GM12878 (cell line): Measurements from ENCODE around the gene GPR108. TPM values are rescaled to one million over a fixed set of nuclear protein-coding genes. Genes with fewer than 3 reads are reported as not detected.

Source experiments
- ATAC-seq: fragments of 200-7000 bp; cut with Tn5 transposase; 3 replicates; pipeline ENCODE4 v1.9.1; 2020; ENCODE audit warnings: mild to moderate bottlenecking, moderate library complexity
- BruUV-seq: library from RNA; stranded (reverse); fragments of 400-500 nt; replicated peaks from 2 replicates; lab custom pipeline; 2021; lab: Mats Ljungman, UMichigan
- CTCF ChIA-PET: fragments of 300-600 bp; sonication (Branson Sonifier 250); formaldehyde crosslinking; extraction: SDS; loops from one replicate; lab custom pipeline; 2021; ENCODE audit warnings: inconsistent platforms; lab: Yijun Ruan, JAX
- POLR2A ChIA-PET: fragments of 350-600 bp; formaldehyde crosslinking; extraction: SDS; loops from one replicate; lab custom pipeline; 2021; ENCODE audit warnings: inconsistent platforms; lab: Charles Lee
- RAD21 ChIA-PET: fragments of 300-600 bp; sonication (Branson Sonifier 250); formaldehyde crosslinking; loops from one replicate; lab custom pipeline; 2023; ENCODE audit warnings: antibody characterized with exemption; ENCODE audit not compliant: unreplicated experiment; lab: Charles Lee
- SMC1A ChIA-PET: fragments of 300-600 bp; sonication (Branson Sonifier 250); formaldehyde crosslinking; loops from one replicate; lab custom pipeline; 2023; ENCODE audit not compliant: unreplicated experiment, uncharacterized antibody; lab: Charles Lee
- DNase-seq: peaks from one replicate; pipeline ENCODE4 v3.0.0-alpha.2; 2011; ENCODE audit warnings: low read depth, low spot score
- FAIRE-seq: peaks from 3 replicates; lab custom pipeline; 2011; peaks lifted over from hg19 to GRCh38; lab: Jason Lieb, UNC
- H2AFZ ChIP-seq: 2 replicates; pipeline ENCODE4 v1.6.0; 2011; ENCODE audit warnings: low read depth, low read length, control low read depth; ENCODE audit not compliant: control insufficient read depth
- H3K27ac ChIP-seq: 2 replicates; pipeline ENCODE4 v1.5.1; 2011; ENCODE audit warnings: control low read depth; ENCODE audit not compliant: control insufficient read depth, insufficient read depth
- H3K27me3 ChIP-seq, 2 experiments: replicated peaks in 1 of 2; 2 replicates each; pipeline versions ENCODE4 v1.6.0 to v1.6.1; 2011; ENCODE audit warnings: low read length in 1 of 2; ENCODE audit not compliant: control insufficient read depth in 2 of 2, insufficient read depth in 2 of 2
- H3K36me3 ChIP-seq, 2 experiments: 2 replicates each; pipeline ENCODE4 v1.5.1; 2011; ENCODE audit warnings: low read length in 1 of 2; ENCODE audit not compliant: control insufficient read depth in 2 of 2, insufficient read depth in 2 of 2
- H3K4me1 ChIP-seq: 2 replicates; pipeline ENCODE4 v1.6.1; 2011; ENCODE audit warnings: mild to moderate bottlenecking, low read length, moderate library complexity, mixed read lengths; ENCODE audit not compliant: control insufficient read depth, insufficient read depth
- H3K4me2 ChIP-seq: 2 replicates; pipeline ENCODE4 v1.6.0; 2011; ENCODE audit warnings: control low read depth; ENCODE audit not compliant: control insufficient read depth, insufficient read depth
- H3K4me3 ChIP-seq: fragments of 200-600 bp; sonication (generic); 2 replicates; pipeline ENCODE4 v1.5.1; 2016
- H3K79me2 ChIP-seq: 2 replicates; pipeline ENCODE4 v1.6.0; 2011; ENCODE audit warnings: low read length; ENCODE audit not compliant: control insufficient read depth, insufficient read depth
- H3K9ac ChIP-seq: 2 replicates; pipeline ENCODE4 v1.8.0; 2011; ENCODE audit warnings: low read length, control low read depth, mixed read lengths; ENCODE audit not compliant: control insufficient read depth, insufficient read depth
- H3K9me3 ChIP-seq: replicated peaks from 3 replicates; pipeline ENCODE4 v1.5.1; 2011; ENCODE audit warnings: mild to moderate bottlenecking, low read length; ENCODE audit not compliant: control insufficient read depth, insufficient read depth
- H4K20me1 ChIP-seq: 2 replicates; pipeline ENCODE4 v1.6.0; 2011; ENCODE audit not compliant: control insufficient read depth, insufficient read depth
- BACH1 ChIP-seq: fragments of 450-650 bp; IDR thresholded peaks from 2 replicates; pipeline ENCODE4 v1.6.1; 2017; ENCODE audit warnings: mild to moderate bottlenecking, borderline replicate concordance
- CTCF ChIP-seq, 3 experiments: IDR thresholded peaks in 2 of 3; conservative IDR thresholded peaks in 1 of 3; 2 replicates each; pipeline ENCODE4 v1.5.1; 2011; ENCODE audit warnings: low read depth in 3 of 3, low read length in 3 of 3, mild to moderate bottlenecking in 3 of 3, control low read depth in 2 of 3, moderate library complexity in 2 of 3, inconsistent platforms in 1 of 3, mixed read lengths in 1 of 3; ENCODE audit not compliant: control insufficient read depth in 2 of 3, insufficient read depth in 1 of 3; ENCODE audit errors: extremely low read depth in 1 of 3
- HCFC1 ChIP-seq: fragments of 150-350 bp; IDR thresholded peaks from 2 replicates; pipeline ENCODE4 v1.6.1; 2014; ENCODE audit warnings: low read length
- LARP7 ChIP-seq: fragments of 450-650 bp; IDR thresholded peaks from 2 replicates; pipeline ENCODE4 v1.6.1; 2017; ENCODE audit warnings: mild to moderate bottlenecking
- MYB ChIP-seq: fragments of 150-350 bp; IDR thresholded peaks from 2 replicates; pipeline ENCODE4 v1.6.1; 2014; ENCODE audit warnings: mild to moderate bottlenecking, low read depth, low read length, borderline replicate concordance
- POLR2AphosphoS5 ChIP-seq: IDR thresholded peaks from 2 replicates; pipeline ENCODE4 v1.6.1; 2011; ENCODE audit warnings: mild to moderate bottlenecking, low read length, inconsistent platforms
- POU2F2 ChIP-seq: IDR thresholded peaks from 3 replicates; pipeline ENCODE4 v1.6.1; 2011; ENCODE audit warnings: low read depth, mild to moderate bottlenecking, low read length, borderline replicate concordance
- TCF12 ChIP-seq: IDR thresholded peaks from 2 replicates; pipeline ENCODE4 v1.6.1; 2011; ENCODE audit warnings: low read depth, mild to moderate bottlenecking, low read length
- YBX1 ChIP-seq: fragments of 450-650 bp; IDR thresholded peaks from 2 replicates; pipeline ENCODE4 v1.6.1; 2016; ENCODE audit warnings: antibody characterized with exemption
- ZBTB11 ChIP-seq: fragments of 450-650 bp; formaldehyde crosslinking; IDR thresholded peaks from 2 replicates; pipeline ENCODE4 v1.5.0; 2022; ENCODE audit warnings: mild to moderate bottlenecking, missing genetic modification characterization
- WGBS: methylation state at CpG from one replicate; pipeline ENCODE4 v1.1.6; 2016; ENCODE audit warnings: low lambda C conversion rate; ENCODE audit not compliant: insufficient replicate concordance, insufficient coverage; ENCODE audit errors: missing lambda C conversion rate; 5-methylcytosine and 5-hydroxymethylcytosine counted together
- in situ Hi-C: fragments of 300-500 bp; cut with MboI; formaldehyde crosslinking; loops from 9 replicates; pipeline ENCODE4 v1.14.3; 2018; ENCODE audit warnings: mixed read lengths
- intact Hi-C: fragments of 100-400 bp; cut with micrococcal nuclease; formaldehyde crosslinking; loops from one replicate; pipeline ENCODE4 v1.14.2; 2022; ENCODE audit not compliant: unreplicated experiment
- polyA plus RNA-seq, 11 experiments: library from polyadenylated mRNA; depleted of rRNA in 4 of 11; unstranded in 6 of 11; stranded (reverse) in 5 of 11; fragments of >200 nt; fragmentation: Nextera tagmentation in 4 of 11; fragmentation: Illumina TruSeq in 1 of 11; extraction: Ambion mirVana in 4 of 11; extraction: Trizol in 1 of 11; gene quantifications; 1 replicate in 1 of 11; 2 replicates in 10 of 11; pipeline versions ENCODE4 v1.2.1 to v1.2.3, GENCODE V29; 2011 to 2016; ENCODE audit warnings: inconsistent platforms in 2 of 11, missing spikeins in 2 of 11, low read depth in 1 of 11
- total RNA-seq, 4 experiments: library from RNA; depleted of rRNA in 3 of 4; stranded (reverse); fragments of >200 nt in 3 of 4; fragmentation: Illumina TruSeq in 1 of 4; extraction: Trizol in 1 of 4; gene quantifications; 2 replicates each; pipeline versions ENCODE4 v1.2.1 to v1.2.3, GENCODE V29; 2013 to 2021
- TF ChIP-seq, protein P1 (sequence below): IDR thresholded peaks from 2 replicates; pipeline ENCODE4 v1.6.1; 2011; ENCODE audit warnings: mild to moderate bottlenecking, low read depth, low read length, moderate library complexity; ENCODE audit not compliant: insufficient replicate concordance
- TF ChIP-seq, protein P2 (sequence below): fragments of 450-650 bp; IDR thresholded peaks from 2 replicates; pipeline ENCODE4 v1.6.1; 2018; ENCODE audit warnings: mild to moderate bottlenecking, low read depth, moderate library complexity; ENCODE audit not compliant: partially characterized antibody

Gene GPR108
- total and polyA plus RNA-seq, 10 of the 15 experiments (the other 5 are each of a cell fraction or from before 2014, with no cell fraction given): 4.4 to 87.2 (median 57.1) TPM

DNA sequence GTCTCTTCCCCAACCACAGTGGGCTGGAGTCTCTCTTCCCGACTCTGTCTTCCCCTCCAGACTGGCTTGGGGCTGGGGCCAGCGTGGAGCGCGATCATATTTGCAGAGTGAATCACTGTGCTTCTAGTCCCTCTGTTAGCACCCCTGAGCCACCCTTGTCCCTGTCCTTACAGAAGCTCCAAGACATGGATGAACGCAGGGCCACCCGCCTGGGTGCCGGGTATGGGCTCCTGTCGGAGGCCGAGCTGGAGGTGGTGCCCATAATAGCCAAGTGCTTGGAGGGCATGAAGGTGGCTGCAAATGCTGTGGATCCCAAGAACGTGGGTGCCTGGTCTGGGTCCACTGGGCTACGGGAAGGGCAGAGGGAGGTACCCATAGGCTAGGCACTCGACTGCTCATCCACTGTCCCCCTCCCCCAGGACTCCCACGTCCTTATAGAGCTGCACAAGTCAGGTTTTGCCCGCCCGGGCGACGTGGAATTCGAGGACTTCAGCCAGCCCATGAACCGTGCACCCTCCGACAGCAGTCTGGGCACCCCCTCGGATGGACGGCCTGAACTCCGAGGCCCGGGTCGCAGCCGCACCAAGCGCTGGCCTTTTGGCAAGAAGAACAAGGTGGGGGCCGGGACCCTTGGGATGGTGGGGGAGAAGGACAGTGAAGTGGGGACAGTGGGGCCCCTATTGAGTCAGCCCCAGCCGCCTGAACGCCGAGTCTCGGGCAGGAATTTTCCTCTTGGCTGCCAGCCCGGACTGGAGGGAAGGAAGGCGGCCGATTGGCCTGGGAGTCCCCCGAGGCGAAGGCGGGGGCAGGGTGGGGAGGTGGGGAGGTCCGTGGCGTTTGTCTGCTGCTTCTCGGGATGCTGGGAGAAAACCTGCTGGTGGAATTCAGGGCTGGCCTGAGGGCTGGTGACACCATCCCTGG, 7.3 kb upstream of the GPR108 start:
- H3K27me3 ChIP-seq: no peaks in the 10 kb centered on the region
- H3K9me3 ChIP-seq: no peaks in the 10 kb centered on the region
- no peak overlapping the region for H2AFZ ChIP-seq
- H4K20me1 ChIP-seq: no peaks in the 10 kb centered on the region
- in situ Hi-C loops (no loop called here), intact Hi-C loops (no loop called here)
- ATAC-seq (no peak), DNase-seq (no peak), FAIRE-seq (no peak)
- no peak overlapping the region for H3K9ac ChIP-seq
- no peak overlapping the region for H3K4me2 ChIP-seq
- H3K36me3 ChIP-seq: peaks cover 14 to 15% of the 10 kb centered on the region in 2 experiments
- POLR2A ChIA-PET: interaction anchor here (0.9 kb wide), 1 partner anchor 55 kb away, joined by 4 read pairs; no protein-coding TSS in a partner anchor
- RAD21 ChIA-PET: interaction anchor here (1.6 kb wide), 1 partner anchor 28 kb away, joined by 4 read pairs; the partner anchor contains the start of gene VAV1
- BruUV-seq: no TSS peak
- peaks cover 22% of the 10 kb centered on the region for H3K79me2 ChIP-seq
- no peak overlapping the region for H3K27ac ChIP-seq
- peaks cover 5% of the 10 kb centered on the region; the same call in 1 of the 2 replicates for H3K4me1 ChIP-seq
- 91% methylated on average over 35 of the region's 41 CpGs for WGBS
- CTCF ChIA-PET: interaction anchor here (1.3 kb wide), 1 partner anchor 12 kb away, joined by 3 read pairs; no protein-coding TSS in a partner anchor
- no peak overlapping the region for H3K4me3 ChIP-seq
- SMC1A ChIA-PET: interaction anchor here (1.0 kb wide), 1 partner anchor 234 kb away, joined by 3 read pairs; no protein-coding TSS in a partner anchor
- TF ChIP-seq CTCF (IDR thresholded peaks at IDR 0.05 in 2 of 3, conservative IDR thresholded peaks at IDR 0.05 in 1 of 3; ENCODE audit: control insufficient read depth in 2 of 3, extremely low read depth in 1 of 3, insufficient read depth in 1 of 3, low read depth in 3 of 3, low read length in 3 of 3) (no peak), TCF12 (no peak), MYB (no peak), POLR2AphosphoS5 (no peak), LARP7 (no peak), YBX1 (no peak), BACH1 (no peak), HCFC1 (no peak), POU2F2 (no peak), ZBTB11 (no peak)
- TF ChIP-seq, protein P1, sequence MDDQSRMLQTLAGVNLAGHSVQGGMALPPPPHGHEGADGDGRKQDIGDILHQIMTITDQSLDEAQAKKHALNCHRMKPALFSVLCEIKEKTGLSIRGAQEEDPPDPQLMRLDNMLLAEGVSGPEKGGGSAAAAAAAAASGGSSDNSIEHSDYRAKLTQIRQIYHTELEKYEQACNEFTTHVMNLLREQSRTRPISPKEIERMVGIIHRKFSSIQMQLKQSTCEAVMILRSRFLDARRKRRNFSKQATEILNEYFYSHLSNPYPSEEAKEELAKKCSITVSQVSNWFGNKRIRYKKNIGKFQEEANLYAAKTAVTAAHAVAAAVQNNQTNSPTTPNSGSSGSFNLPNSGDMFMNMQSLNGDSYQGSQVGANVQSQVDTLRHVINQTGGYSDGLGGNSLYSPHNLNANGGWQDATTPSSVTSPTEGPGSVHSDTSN: no peak
- TF ChIP-seq, protein P2, sequence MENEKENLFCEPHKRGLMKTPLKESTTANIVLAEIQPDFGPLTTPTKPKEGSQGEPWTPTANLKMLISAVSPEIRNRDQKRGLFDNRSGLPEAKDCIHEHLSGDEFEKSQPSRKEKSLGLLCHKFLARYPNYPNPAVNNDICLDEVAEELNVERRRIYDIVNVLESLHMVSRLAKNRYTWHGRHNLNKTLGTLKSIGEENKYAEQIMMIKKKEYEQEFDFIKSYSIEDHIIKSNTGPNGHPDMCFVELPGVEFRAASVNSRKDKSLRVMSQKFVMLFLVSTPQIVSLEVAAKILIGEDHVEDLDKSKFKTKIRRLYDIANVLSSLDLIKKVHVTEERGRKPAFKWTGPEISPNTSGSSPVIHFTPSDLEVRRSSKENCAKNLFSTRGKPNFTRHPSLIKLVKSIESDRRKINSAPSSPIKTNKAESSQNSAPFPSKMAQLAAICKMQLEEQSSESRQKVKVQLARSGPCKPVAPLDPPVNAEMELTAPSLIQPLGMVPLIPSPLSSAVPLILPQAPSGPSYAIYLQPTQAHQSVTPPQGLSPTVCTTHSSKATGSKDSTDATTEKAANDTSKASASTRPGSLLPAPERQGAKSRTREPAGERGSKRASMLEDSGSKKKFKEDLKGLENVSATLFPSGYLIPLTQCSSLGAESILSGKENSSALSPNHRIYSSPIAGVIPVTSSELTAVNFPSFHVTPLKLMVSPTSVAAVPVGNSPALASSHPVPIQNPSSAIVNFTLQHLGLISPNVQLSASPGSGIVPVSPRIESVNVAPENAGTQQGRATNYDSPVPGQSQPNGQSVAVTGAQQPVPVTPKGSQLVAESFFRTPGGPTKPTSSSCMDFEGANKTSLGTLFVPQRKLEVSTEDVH: no peak
